Osteoblast (primary cell): ENCODE results near the gene ELN. TPM values are rescaled to one million over a fixed set of nuclear protein-coding genes. Genes with fewer than 3 reads are reported as not detected.
A peak's percentile ranks its signal among the peaks of the same experiment; 100 is the strongest.

Source experiments
- DNase-seq: peaks from one replicate; pipeline ENCODE4 v3.0.0; 2011; ENCODE audit warnings: low spot score, mixed read lengths; ENCODE audit not compliant: insufficient read length; ENCODE audit errors: missing footprints
- H2AFZ ChIP-seq: 2 replicates; pipeline ENCODE4 v1.6.0; 2011; ENCODE audit warnings: mild to moderate bottlenecking, low read length
- H3K27ac ChIP-seq: 2 replicates; pipeline ENCODE4 v1.5.1; 2011; ENCODE audit warnings: mild to moderate bottlenecking, low read depth, low read length, moderate library complexity
- H3K27me3 ChIP-seq: 2 replicates; pipeline ENCODE4 v1.6.0; 2012; ENCODE audit warnings: mild to moderate bottlenecking, control low read depth, inconsistent platforms, low read length, moderate library complexity; ENCODE audit not compliant: insufficient read depth
- H3K36me3 ChIP-seq: 2 replicates; pipeline ENCODE4 v1.5.1; 2011; ENCODE audit warnings: mild to moderate bottlenecking, low read length, control low read depth, moderate library complexity; ENCODE audit not compliant: insufficient read depth
- H3K4me1 ChIP-seq: 2 replicates; pipeline ENCODE4 v1.5.1; 2011; ENCODE audit warnings: mild to moderate bottlenecking, low read length, control low read depth, moderate library complexity; ENCODE audit not compliant: insufficient read depth
- H3K4me2 ChIP-seq: 2 replicates; pipeline ENCODE4 v1.6.0; 2011; ENCODE audit warnings: mild to moderate bottlenecking, low read length; ENCODE audit not compliant: insufficient read depth
- H3K4me3 ChIP-seq: fragments of 200-600 bp; sonication (generic); 3 replicates; pipeline ENCODE4 v1.5.1; 2012; ENCODE audit warnings: mild to moderate bottlenecking, low read length, inconsistent platforms; ENCODE audit not compliant: insufficient read depth
- H3K79me2 ChIP-seq: 2 replicates; pipeline ENCODE4 v1.6.0; 2012; ENCODE audit warnings: mild to moderate bottlenecking, low read length, control low read depth, inconsistent platforms; ENCODE audit not compliant: insufficient read depth
- H3K9me3 ChIP-seq: 2 replicates; pipeline ENCODE4 v1.5.1; 2011; ENCODE audit warnings: low read depth, low read length, control low read depth
- H4K20me1 ChIP-seq: 2 replicates; pipeline ENCODE4 v1.6.0; 2012; ENCODE audit warnings: mild to moderate bottlenecking, low read length, control low read depth; ENCODE audit not compliant: insufficient read depth
- total RNA-seq: library from RNA; depleted of rRNA; stranded (reverse); fragments of >200 nt; gene quantifications from 2 replicates; pipeline ENCODE4 v1.2.3, GENCODE V29; 2012
- TF ChIP-seq, protein P1 (sequence below): IDR thresholded peaks from 2 replicates; pipeline ENCODE4 v1.5.1; 2011; ENCODE audit warnings: mild to moderate bottlenecking, low read depth, low read length, moderate library complexity; ENCODE audit errors: extremely low read depth

Gene ELN
- total RNA-seq, 1 donor: 69.1 TPM

DNA sequence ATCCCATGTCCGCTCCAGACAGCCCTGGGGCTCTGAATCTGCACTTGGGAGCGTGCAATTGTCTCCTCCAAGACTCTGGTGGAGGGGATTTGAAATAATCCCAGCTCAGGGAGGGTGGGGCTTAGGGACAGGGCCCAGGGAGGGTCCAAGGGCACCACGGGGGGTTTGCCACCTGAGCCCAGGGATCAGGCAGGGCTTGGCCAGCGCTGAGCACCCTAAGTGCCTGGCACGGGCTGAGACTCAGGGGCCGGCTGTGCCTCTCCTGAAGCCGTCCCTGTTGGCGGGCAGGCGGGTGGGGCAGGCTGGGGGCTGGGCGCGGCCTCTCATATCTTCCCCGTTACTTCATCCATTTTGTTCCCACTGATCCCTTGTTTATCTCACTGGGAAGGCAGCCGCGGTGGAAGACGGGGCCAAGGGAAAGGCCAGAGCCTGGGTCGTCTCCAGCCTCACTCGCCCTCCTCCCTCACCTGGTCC is 41.8 kb upstream of the ELN start:
- H3K36me3 ChIP-seq: no peaks in the 10 kb centered on the region
- H3K4me2 ChIP-seq: no peak overlapping the region
- no peak overlapping the region for H2AFZ ChIP-seq
- H3K4me3 ChIP-seq: no peak overlapping the region
- H3K27me3 ChIP-seq: peaks cover 6% of the 10 kb centered on the region
- H3K4me1 ChIP-seq: no peaks in the 10 kb centered on the region
- H3K27ac ChIP-seq: no peak overlapping the region
- H4K20me1 ChIP-seq: no peaks in the 10 kb centered on the region
- no peak for DNase-seq
- H3K9me3 ChIP-seq: no peaks in the 10 kb centered on the region
- no peaks in the 10 kb centered on the region for H3K79me2 ChIP-seq
- TF ChIP-seq, protein P1, sequence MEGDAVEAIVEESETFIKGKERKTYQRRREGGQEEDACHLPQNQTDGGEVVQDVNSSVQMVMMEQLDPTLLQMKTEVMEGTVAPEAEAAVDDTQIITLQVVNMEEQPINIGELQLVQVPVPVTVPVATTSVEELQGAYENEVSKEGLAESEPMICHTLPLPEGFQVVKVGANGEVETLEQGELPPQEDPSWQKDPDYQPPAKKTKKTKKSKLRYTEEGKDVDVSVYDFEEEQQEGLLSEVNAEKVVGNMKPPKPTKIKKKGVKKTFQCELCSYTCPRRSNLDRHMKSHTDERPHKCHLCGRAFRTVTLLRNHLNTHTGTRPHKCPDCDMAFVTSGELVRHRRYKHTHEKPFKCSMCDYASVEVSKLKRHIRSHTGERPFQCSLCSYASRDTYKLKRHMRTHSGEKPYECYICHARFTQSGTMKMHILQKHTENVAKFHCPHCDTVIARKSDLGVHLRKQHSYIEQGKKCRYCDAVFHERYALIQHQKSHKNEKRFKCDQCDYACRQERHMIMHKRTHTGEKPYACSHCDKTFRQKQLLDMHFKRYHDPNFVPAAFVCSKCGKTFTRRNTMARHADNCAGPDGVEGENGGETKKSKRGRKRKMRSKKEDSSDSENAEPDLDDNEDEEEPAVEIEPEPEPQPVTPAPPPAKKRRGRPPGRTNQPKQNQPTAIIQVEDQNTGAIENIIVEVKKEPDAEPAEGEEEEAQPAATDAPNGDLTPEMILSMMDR: no peak

DNA sequence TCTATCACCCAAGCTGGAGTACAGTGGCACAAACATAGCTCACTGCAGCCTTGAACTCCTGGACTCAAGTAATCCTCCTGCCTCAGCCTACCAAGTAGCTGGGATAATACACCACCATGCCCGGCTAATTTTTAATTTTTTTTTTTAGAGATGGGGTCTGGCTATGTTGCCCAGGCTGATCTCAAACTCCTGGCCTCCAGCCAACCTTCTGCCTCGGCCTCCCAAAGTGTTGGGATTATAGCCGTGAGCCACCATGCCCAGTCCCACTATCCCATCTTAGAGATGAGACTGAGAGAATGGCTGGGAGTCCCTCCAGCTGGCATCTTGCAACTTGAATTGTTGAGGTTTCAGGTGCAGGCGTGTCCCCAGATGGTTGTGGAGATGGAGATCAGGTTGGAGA is 40.7 kb upstream of the ELN start:
- TF ChIP-seq, protein P1: no peak
- H3K36me3 ChIP-seq: no peaks in the 10 kb centered on the region

DNA sequence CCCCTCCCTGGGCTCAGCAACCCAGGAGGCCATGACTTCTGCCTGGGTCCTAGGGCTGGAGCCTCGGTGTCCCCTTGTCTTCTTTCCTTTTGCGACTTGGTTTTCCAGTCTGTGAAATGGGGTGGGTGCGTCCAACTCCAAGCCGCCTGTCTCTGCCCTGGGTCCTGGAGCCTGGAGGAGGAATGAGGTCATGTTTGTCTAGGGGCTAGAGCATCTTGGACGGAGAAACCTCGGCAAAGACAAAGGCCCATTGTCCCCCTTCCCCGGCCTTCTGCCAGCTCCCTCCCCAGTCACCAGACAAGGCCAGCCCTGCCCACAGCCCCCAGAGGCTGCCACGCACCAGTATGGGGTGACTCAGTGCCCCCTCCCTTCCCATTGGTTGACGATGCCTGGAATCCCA is 39.8 kb upstream of the ELN start:
- no peaks in the 10 kb centered on the region for H4K20me1 ChIP-seq
- no peaks in the 10 kb centered on the region for H3K27me3 ChIP-seq
- DNase-seq: no peak
- H3K79me2 ChIP-seq: no peaks in the 10 kb centered on the region
- H3K4me3 ChIP-seq: no peak overlapping the region
- H2AFZ ChIP-seq: no peak overlapping the region
- peaks cover 6% of the 10 kb centered on the region for H3K4me1 ChIP-seq
- TF ChIP-seq, protein P1: no peak
- H3K36me3 ChIP-seq: no peaks in the 10 kb centered on the region
- no peak overlapping the region for H3K27ac ChIP-seq
- H3K4me2 ChIP-seq: no peak overlapping the region
- H3K9me3 ChIP-seq: no peaks in the 10 kb centered on the region

More for the DNA sequence above, 40.7 kb upstream of the ELN start:
- no peak overlapping the region for H2AFZ ChIP-seq
- no peak overlapping the region for H3K27ac ChIP-seq
- no peak overlapping the region for H3K4me3 ChIP-seq
- H3K4me1 ChIP-seq: peaks cover 2% of the 10 kb centered on the region
- H4K20me1 ChIP-seq: no peaks in the 10 kb centered on the region
- H3K9me3 ChIP-seq: no peaks in the 10 kb centered on the region
- DNase-seq: peak; percentile 18
- no peaks in the 10 kb centered on the region for H3K79me2 ChIP-seq
- no peak overlapping the region for H3K4me2 ChIP-seq
- no peaks in the 10 kb centered on the region for H3K27me3 ChIP-seq

DNA sequence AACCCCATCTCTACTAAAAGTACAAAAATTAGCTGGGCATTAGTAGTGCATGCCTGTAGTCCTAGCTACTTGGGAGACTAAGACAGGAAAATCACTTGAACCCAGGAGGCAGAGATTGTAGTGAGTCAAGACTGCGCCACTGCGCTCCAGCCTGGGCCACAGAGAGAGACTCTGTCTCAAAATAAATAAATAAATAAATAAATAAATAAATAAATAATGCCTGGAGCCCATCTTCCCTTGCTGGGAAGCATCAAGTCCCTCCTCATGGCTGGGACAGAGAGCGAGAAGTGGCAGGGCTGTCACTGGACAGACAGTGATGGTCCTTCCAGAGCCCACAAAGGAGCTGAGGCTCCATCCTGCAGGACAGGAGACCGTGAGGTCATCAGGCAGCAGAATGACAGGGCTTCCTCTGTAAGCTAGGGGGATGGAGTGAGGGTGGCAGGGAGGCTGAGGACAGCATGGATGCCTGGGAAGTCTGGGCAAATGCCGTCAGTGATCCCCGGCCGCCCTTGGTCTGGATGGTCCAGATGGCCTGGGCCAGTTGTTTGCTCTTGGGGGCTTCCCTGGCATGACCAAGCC is 36.4 kb upstream of the ELN start:
- peak overlapping the region; percentile 74 for H2AFZ ChIP-seq
- H3K36me3 ChIP-seq: no peaks in the 10 kb centered on the region
- H3K79me2 ChIP-seq: no peaks in the 10 kb centered on the region
- H3K9me3 ChIP-seq: peaks cover 6% of the 10 kb centered on the region
- peak overlapping the region; percentile 79 for H3K27ac ChIP-seq
- peaks cover 15% of the 10 kb centered on the region for H3K4me1 ChIP-seq
- TF ChIP-seq, protein P1: no peak
- H3K4me2 ChIP-seq: no peak overlapping the region
- DNase-seq: peak; percentile 88
- no peak overlapping the region for H3K4me3 ChIP-seq
- no peaks in the 10 kb centered on the region for H3K27me3 ChIP-seq
- H4K20me1 ChIP-seq: no peaks in the 10 kb centered on the region
